ENCODE results near the gene RTN4RL2.

RTN4RL2 gene

GRCh38 chr11:57467508-57468157 is 7.3 kb downstream of the RTN4RL2 start:
- Histone ChIP-seq H3K9ac (ENCODE audit: low read length) (no peak overlapping the region), H3K27me3 (ENCODE audit: control insufficient read depth in 1 of 2, insufficient read depth in 2 of 2, low read length in 2 of 2) (peaks cover 0 to 6% of the 10 kb centered on the region in 2 donors), H3K9me3 (ENCODE audit: low read length) (no peaks in the 10 kb centered on the region), H3K27ac (ENCODE audit: low read depth, low read length) (no peak overlapping the region), H3K4me1 (ENCODE audit: insufficient read depth, low read length) (no peaks in the 10 kb centered on the region), H3K36me3 (ENCODE audit: insufficient read depth, low read length) (no peaks in the 10 kb centered on the region), H3K4me3 (ENCODE audit: low read depth in 1 of 2, low read length in 2 of 2) (no peak overlapping the region)

- Histone ChIP-seq H3K4me3 (ENCODE audit: low read depth in 1 of 2, low read length in 2 of 2) (no peak overlapping the region), H3K4me1 (ENCODE audit: insufficient read depth, low read length) (no peaks in the 10 kb centered on the region), H3K36me3 (ENCODE audit: insufficient read depth, low read length) (no peaks in the 10 kb centered on the region), H3K9ac (ENCODE audit: low read length) (no peak overlapping the region), H3K9me3 (ENCODE audit: low read length) (no peaks in the 10 kb centered on the region), H3K27ac (ENCODE audit: low read depth, low read length) (no peak overlapping the region), H3K27me3 (ENCODE audit: control insufficient read depth in 1 of 2, insufficient read depth in 2 of 2, low read length in 2 of 2) (peaks cover 0 to 10% of the 10 kb centered on the region in 2 donors)
Observed at GRCh38 chr11:57468276-57468675, 7.9 kb downstream of the RTN4RL2 start.

GRCh38 chr11:57469268-57469667 is 8.9 kb downstream of the RTN4RL2 start:
- Histone ChIP-seq H3K4me1 (ENCODE audit: insufficient read depth, low read length) (no peaks in the 10 kb centered on the region), H3K4me3 (ENCODE audit: low read depth in 1 of 2, low read length in 2 of 2) (no peak overlapping the region), H3K36me3 (ENCODE audit: insufficient read depth, low read length) (no peaks in the 10 kb centered on the region), H3K27me3 (ENCODE audit: control insufficient read depth in 1 of 2, insufficient read depth in 2 of 2, low read length in 2 of 2) (peaks cover under 1 to 15% of the 10 kb centered on the region in 2 donors), H3K9ac (ENCODE audit: low read length) (no peak overlapping the region), H3K9me3 (ENCODE audit: low read length) (no peaks in the 10 kb centered on the region), H3K27ac (ENCODE audit: low read depth, low read length) (no peak overlapping the region)

GRCh38 chr11:57471496-57471895 is 11.2 kb downstream of the RTN4RL2 start:
- peaks cover 8% of the 10 kb centered on the region for H3K4me1 ChIP-seq (ENCODE audit: insufficient read depth, low read length)
- H3K4me3 ChIP-seq (ENCODE audit: low read depth in 1 of 2, low read length in 2 of 2): no peak overlapping the region
- no peak overlapping the region for H3K9ac ChIP-seq (ENCODE audit: low read length)
- H3K27me3 ChIP-seq (ENCODE audit: control insufficient read depth in 1 of 2, insufficient read depth in 2 of 2, low read length in 2 of 2): peaks cover 19 to 36% of the 10 kb centered on the region in 2 donors
- H3K27ac ChIP-seq (ENCODE audit: low read depth, low read length): no peak overlapping the region
- no peaks in the 10 kb centered on the region for H3K9me3 ChIP-seq (ENCODE audit: low read length)
- no peaks in the 10 kb centered on the region for H3K36me3 ChIP-seq (ENCODE audit: insufficient read depth, low read length)

GRCh38 chr11:57473285-57473841 is 13.0 kb downstream of the RTN4RL2 start:
- H3K27ac ChIP-seq (ENCODE audit: low read depth, low read length): no peak overlapping the region
- no peaks in the 10 kb centered on the region for H3K9me3 ChIP-seq (ENCODE audit: low read length)
- H3K9ac ChIP-seq (ENCODE audit: low read length): no peak overlapping the region
- peaks cover 8% of the 10 kb centered on the region for H3K4me1 ChIP-seq (ENCODE audit: insufficient read depth, low read length)
- H3K4me3 ChIP-seq (ENCODE audit: low read depth in 1 of 2, low read length in 2 of 2): no peak overlapping the region
- no peaks in the 10 kb centered on the region for H3K36me3 ChIP-seq (ENCODE audit: insufficient read depth, low read length)
- peaks cover 19 to 43% of the 10 kb centered on the region in 2 donors for H3K27me3 ChIP-seq (ENCODE audit: control insufficient read depth in 1 of 2, insufficient read depth in 2 of 2, low read length in 2 of 2)

GRCh38 chr11:57474017-57474802 is 13.9 kb downstream of the RTN4RL2 start:
- H3K9me3 ChIP-seq (ENCODE audit: low read length): no peaks in the 10 kb centered on the region
- no peak overlapping the region for H3K27ac ChIP-seq (ENCODE audit: low read depth, low read length)
- H3K36me3 ChIP-seq (ENCODE audit: insufficient read depth, low read length): no peaks in the 10 kb centered on the region
- peaks cover 19 to 43% of the 10 kb centered on the region in 2 donors for H3K27me3 ChIP-seq (ENCODE audit: control insufficient read depth in 1 of 2, insufficient read depth in 2 of 2, low read length in 2 of 2)
- H3K9ac ChIP-seq (ENCODE audit: low read length): no peak overlapping the region
- H3K4me3 ChIP-seq (ENCODE audit: low read depth in 1 of 2, low read length in 2 of 2): no peak overlapping the region
- H3K4me1 ChIP-seq (ENCODE audit: insufficient read depth, low read length): peaks cover 8% of the 10 kb centered on the region

- H3K36me3 ChIP-seq (ENCODE audit: insufficient read depth, low read length): no peaks in the 10 kb centered on the region
- no peaks in the 10 kb centered on the region for H3K9me3 ChIP-seq (ENCODE audit: low read length)
- no peak overlapping the region for H3K4me3 ChIP-seq (ENCODE audit: low read depth in 1 of 2, low read length in 2 of 2)
- peaks cover 19 to 43% of the 10 kb centered on the region in 2 donors for H3K27me3 ChIP-seq (ENCODE audit: control insufficient read depth in 1 of 2, insufficient read depth in 2 of 2, low read length in 2 of 2)
- no peak overlapping the region for H3K27ac ChIP-seq (ENCODE audit: low read depth, low read length)
- H3K9ac ChIP-seq (ENCODE audit: low read length): no peak overlapping the region
- peaks cover 8% of the 10 kb centered on the region for H3K4me1 ChIP-seq (ENCODE audit: insufficient read depth, low read length)
Observed at GRCh38 chr11:57474803-57475115, 14.4 kb downstream of the RTN4RL2 start.

GRCh38 chr11:57475191-57475590 is 14.9 kb downstream of the RTN4RL2 start:
- Histone ChIP-seq H3K27me3 (ENCODE audit: control insufficient read depth in 1 of 2, insufficient read depth in 2 of 2, low read length in 2 of 2) (peaks cover 19 to 43% of the 10 kb centered on the region in 2 donors), H3K9me3 (ENCODE audit: low read length) (no peaks in the 10 kb centered on the region), H3K27ac (ENCODE audit: low read depth, low read length) (no peak overlapping the region), H3K4me3 (ENCODE audit: low read depth in 1 of 2, low read length in 2 of 2) (no peak overlapping the region), H3K4me1 (ENCODE audit: insufficient read depth, low read length) (peaks cover 8% of the 10 kb centered on the region), H3K9ac (ENCODE audit: low read length) (no peak overlapping the region), H3K36me3 (ENCODE audit: insufficient read depth, low read length) (no peaks in the 10 kb centered on the region)

- Histone ChIP-seq H3K9ac (ENCODE audit: low read length) (no peak overlapping the region), H3K27me3 (ENCODE audit: control insufficient read depth in 1 of 2, insufficient read depth in 2 of 2, low read length in 2 of 2) (peaks cover 19 to 43% of the 10 kb centered on the region in 2 donors), H3K9me3 (ENCODE audit: low read length) (no peaks in the 10 kb centered on the region), H3K27ac (ENCODE audit: low read depth, low read length) (no peak overlapping the region), H3K4me3 (ENCODE audit: low read depth in 1 of 2, low read length in 2 of 2) (peak overlapping the region in 1 of 2 donors; percentile 41), H3K36me3 (ENCODE audit: insufficient read depth, low read length) (no peaks in the 10 kb centered on the region), H3K4me1 (ENCODE audit: insufficient read depth, low read length) (peaks cover 8% of the 10 kb centered on the region)
Observed at GRCh38 chr11:57475671-57476046, 15.3 kb downstream of the RTN4RL2 start.

- H3K9ac ChIP-seq (ENCODE audit: low read length): no peak overlapping the region
- no peak overlapping the region for H3K27ac ChIP-seq (ENCODE audit: low read depth, low read length)
- peak overlapping the region; percentile 3 to 41 for H3K4me3 ChIP-seq (ENCODE audit: low read depth in 1 of 2, low read length in 2 of 2)
- H3K9me3 ChIP-seq (ENCODE audit: low read length): no peaks in the 10 kb centered on the region
- H3K36me3 ChIP-seq (ENCODE audit: insufficient read depth, low read length): no peaks in the 10 kb centered on the region
- H3K4me1 ChIP-seq (ENCODE audit: insufficient read depth, low read length): peaks cover 8% of the 10 kb centered on the region
- H3K27me3 ChIP-seq (ENCODE audit: control insufficient read depth in 1 of 2, insufficient read depth in 2 of 2, low read length in 2 of 2): peaks cover 19 to 43% of the 10 kb centered on the region in 2 donors
Observed at GRCh38 chr11:57476047-57476756, 15.9 kb downstream of the RTN4RL2 start.

- H3K4me1 ChIP-seq (ENCODE audit: insufficient read depth, low read length): peaks cover 8% of the 10 kb centered on the region
- H3K9ac ChIP-seq (ENCODE audit: low read length): no peak overlapping the region
- H3K4me3 ChIP-seq (ENCODE audit: low read depth in 1 of 2, low read length in 2 of 2): peak overlapping the region; percentile 3 to 41
- H3K27ac ChIP-seq (ENCODE audit: low read depth, low read length): no peak overlapping the region
- no peaks in the 10 kb centered on the region for H3K36me3 ChIP-seq (ENCODE audit: insufficient read depth, low read length)
- H3K9me3 ChIP-seq (ENCODE audit: low read length): no peaks in the 10 kb centered on the region
- peaks cover 19 to 48% of the 10 kb centered on the region in 2 donors for H3K27me3 ChIP-seq (ENCODE audit: control insufficient read depth in 1 of 2, insufficient read depth in 2 of 2, low read length in 2 of 2)
Observed at GRCh38 chr11:57476757-57477506, 16.6 kb downstream of the RTN4RL2 start.
